GM20431 (cell line): ENCODE measurements around the gene BCAP29.
"Not testable (repeated sequence)": the region's sequence is repeated elsewhere in the genome, so short reads cannot be mapped to it uniquely, and the experiment has no call there.

ENCODE experiments used
- in situ Hi-C: fragments of 300-500 bp; cut with MseI, MboI; formaldehyde crosslinking; loops from one replicate; pipeline ENCODE4 v1.15.0; 2020; ENCODE audit warnings: low sequenced_read_pairs; ENCODE audit not compliant: unreplicated experiment

BCAP29 gene, protein sequence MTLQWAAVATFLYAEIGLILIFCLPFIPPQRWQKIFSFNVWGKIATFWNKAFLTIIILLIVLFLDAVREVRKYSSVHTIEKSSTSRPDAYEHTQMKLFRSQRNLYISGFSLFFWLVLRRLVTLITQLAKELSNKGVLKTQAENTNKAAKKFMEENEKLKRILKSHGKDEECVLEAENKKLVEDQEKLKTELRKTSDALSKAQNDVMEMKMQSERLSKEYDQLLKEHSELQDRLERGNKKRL

DNA sequence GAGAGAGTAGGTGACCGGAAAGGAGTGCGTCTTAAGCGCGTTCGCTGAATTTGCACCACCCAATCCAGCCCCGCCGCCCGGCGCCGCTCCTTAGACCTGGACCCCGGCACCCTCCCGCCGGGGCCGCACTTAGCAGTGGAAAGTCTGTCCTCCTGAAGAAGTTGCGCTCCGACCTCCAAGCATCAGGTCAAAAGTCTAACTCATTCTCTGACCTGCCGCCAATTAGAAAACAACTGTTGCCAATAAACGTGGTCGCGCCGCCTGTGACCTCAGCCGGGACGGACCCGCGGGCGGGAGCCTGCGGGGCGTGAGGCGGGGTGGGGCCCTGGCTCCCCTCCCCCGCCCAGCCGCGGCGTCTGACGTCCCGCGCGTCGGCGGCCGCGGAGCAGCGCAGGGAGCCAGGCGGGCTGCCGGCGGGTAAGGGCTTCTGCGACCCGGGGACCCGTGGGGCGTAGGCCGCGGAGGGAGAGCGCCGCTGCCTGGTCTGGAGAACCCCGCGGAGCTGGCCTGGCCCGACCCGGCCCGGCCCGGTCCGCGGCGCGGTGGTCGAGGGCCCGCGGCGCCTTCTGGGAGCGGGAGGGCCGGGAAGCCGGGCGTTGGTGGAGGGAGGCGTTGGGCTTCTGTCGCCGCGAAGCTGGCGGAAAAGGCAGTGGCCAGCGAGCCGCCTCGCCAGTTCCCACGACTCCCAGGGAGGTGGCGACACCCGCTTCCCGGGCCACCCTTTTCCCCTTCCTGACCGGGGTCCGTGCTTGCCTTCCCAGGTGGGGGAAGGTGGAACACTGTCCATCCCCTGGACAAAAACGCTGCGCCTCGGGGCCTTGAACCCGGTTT lies at the start of gene BCAP29:
TSS of gene BCAP29 (plus strand) at position 362 of the 831 bp plus-strand sequence. CDS start 527 bp downstream, outside the sequence.
- in situ Hi-C loops: no loop called here

DNA sequence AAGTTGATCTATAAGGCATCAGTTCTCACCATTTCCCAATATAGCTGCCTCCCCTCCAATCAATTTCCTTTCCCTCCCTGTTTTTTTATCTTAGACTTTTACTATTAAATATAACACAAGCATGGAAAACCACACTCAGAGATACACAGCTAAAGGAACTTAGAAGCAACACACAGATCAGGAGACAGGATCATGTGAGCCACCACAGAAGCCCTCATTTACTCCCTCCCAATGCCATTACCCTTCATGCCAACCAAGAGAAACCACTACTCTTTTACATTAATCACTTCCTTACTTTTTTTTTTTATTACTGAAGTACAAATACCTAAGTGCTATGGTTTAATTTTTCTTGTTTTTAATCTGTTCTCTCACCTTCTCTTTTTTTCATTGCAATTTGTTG lies 49.3 kb upstream of the BCAP29 start:
- in situ Hi-C loops: no loop called here

DNA sequence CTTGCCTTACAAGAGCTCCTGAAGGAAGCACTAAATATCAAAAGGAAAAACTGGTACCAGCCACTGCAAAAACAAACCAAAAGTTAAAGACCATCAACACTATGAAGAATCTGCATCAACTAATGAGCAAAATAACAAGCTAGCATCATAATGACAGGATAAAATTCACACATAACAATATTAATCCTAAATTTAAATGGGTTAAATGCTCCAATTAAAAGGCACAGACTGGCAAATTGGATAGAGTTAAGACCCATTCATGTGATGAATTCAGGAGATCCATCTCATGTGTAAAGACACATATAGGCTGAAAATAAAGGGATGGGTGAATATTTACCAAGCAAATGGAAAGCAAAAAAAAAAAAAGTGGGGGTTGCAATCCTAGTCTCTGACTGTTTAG lies 45.9 kb upstream of the BCAP29 start:
- in situ Hi-C loops: no loop called here

DNA sequence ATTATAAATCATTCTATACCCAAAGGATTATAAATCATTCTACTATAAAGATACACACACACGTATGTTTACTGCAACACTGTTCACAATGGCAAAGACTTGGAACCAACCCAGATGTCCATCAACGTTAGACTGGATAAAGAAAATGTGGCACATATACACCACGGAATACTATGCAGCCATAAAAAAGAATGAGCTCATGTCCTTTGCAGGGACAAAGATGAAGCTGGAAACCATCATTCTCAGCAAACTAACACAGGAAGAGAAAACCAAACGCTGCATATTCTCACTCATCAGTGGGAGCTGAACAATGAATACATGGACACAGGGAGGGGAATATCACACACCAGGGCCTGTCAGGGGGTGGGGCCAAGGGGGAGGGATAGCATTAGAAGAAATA lies 42.8 kb upstream of the BCAP29 start:
- in situ Hi-C loops: not testable (repeated sequence)

DNA sequence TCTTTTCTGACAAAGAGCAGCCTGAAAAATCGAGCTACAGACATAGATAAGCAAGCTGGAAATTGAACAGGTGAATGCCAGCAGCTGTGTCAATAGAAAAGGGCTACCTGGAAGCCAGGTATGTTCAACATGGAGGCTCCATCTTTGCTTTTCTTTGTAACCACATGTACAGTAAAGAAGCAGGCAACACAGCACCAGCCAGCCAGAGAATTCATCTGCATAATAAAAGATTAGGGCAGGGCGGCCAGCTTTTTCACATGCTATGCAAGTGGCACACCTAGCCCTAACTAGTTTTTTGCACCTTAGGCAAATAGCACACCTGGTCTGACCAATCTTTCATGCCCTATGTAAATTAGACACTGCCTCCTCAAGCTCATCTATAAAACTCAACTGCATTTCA lies 42.0 kb upstream of the BCAP29 start:
- in situ Hi-C loops: no loop called here

DNA sequence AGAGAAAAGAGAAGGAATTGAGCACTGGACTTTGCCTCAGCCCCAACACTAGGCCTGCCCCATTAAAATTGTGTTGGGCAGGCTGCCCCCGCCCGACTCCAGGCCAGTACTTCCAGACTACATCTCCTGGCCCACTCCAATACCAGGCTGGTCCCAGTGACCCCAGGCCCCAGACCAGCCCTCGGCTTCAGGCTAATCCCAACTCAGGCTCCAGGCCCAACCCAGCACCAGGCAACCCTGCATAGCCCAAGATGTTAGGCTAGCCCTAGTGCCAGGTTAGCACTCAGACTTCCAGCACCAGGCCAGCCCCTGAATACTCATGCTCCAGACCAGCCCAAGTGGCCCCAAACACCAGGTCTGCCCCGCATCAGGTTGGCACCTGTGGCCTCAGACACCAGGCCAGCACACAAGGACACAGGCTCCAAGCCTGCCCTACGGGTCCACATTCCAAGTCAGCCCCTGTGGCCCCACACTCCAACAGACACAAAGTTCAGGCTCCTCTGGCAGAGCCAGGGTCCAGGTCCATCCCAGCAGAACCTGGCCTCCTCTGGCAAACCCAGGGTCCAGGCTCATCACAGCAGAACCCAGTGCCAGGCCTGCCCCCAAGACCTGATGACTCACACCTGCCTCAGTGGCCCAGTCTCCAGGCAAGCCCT lies 36.6 kb upstream of the BCAP29 start:
- in situ Hi-C loops: no loop called here

DNA sequence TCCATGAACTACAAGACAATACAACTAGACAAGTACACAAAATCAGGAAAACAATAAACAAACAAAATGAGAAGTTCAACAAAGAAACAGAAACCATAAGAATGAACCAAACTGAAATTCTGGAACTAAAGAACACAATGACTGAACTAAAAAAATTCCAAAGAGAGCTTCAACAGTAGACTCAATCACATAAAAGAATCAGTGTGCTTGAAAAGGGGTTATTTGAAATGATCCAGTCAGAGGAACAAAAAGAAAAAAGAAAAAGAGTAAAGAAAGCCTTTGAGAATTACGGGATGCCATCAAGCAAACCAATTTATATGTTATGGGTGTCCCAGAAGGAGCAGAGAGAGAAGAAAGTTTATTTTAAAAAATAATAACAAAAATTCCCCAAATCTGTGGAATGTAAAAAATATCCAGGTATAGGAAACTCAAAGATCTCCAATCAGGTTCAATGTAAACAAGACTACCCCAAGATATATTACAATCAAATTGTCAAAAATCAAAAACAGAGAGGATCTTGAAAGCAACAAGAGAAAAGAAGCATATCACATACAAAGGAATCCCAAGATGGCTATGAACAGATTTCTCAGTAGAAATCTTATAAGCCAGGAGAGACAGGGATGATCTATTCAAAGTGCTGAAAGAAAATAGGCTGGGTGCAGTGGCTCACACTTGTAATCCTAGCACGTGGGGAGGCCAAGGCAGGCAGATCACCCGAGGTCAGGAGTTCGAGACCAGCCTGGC lies 35.0 kb upstream of the BCAP29 start:
- in situ Hi-C loops: no loop called here

DNA sequence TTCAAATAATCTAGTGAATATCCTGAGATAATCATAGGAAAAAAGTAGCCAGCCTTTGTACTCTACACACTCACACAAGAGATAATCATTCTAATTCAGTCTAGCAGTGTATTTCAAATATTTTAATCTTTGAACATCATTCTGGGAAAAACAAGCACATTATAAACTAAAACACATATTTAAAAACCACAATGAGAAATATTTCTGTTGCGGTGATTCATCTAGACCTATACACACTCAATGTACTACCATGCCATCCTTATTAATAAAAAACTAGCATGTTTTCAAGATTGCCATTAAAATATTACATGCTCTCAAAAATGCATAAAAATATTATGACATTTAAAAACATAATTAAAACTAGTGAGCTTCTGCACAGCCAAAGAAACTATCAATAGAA lies 28.1 kb upstream of the BCAP29 start:
- in situ Hi-C loops: no loop called here

DNA sequence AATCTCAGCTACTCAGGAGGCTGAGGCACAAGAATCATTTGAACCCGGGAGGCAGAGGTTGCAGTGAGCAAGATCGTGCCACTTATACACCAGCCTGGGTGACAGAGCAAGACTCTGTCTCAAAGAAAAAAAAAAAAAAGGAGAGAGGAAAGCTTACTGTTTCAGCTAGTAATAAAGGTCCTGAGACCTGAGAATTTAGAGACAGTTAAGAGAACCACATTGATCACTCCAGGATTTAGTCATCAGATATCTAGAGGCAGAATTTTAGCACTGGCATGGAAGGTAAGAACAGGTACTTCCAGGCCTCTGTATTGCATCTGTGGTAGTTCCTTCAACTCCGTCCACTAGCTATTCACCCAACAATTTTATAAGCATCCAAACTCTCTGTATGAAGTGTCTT lies 24.2 kb upstream of the BCAP29 start:
- in situ Hi-C loops: no loop called here

DNA sequence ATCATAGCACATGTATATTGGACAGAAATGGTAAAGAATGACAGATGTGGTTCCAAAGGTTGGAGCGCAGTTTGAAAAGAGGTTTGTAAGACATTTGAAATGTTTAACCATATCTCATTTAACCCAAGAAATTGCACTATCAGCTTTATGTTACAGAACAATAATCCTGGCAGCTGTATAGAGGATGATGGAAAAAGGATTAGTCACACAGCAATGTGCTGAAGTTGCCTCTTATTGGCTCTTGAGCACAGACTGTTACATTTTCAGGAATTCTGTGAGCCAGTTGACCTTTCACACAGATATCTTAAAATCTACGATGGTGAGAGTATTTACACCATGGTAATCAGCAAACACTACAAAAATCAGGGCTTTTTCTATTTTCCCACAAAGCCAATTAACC lies 20.2 kb upstream of the BCAP29 start:
- in situ Hi-C loops: no loop called here

DNA sequence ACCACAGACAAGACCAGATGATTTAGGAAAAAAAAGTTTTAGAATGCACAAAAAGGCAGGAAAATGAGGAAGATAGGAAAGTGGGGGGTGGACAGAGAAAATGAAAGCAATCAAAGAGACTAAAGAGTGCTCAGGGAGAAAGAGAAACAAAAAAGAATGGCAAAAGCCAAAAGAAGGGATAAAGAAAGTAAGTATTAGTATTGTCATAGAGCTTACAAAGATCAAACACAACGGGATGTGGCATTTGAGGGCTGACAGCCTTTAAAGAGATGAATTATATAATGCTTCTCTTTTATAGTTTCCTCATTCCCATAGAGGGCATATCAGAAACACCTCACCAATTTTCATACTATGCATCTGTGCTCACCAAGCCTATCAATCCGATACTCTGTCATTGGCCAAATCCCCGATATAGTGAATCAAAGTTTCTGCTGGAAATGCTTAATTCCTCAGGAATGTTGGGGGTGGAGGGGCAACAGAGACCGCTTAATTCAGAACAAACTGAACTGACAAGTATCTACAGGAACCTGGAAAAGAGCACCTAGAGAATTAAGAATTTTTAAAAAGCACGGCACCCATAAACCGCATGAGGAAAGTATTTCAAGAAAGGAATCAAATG lies 19.0 kb upstream of the BCAP29 start:
- in situ Hi-C loops: no loop called here

DNA sequence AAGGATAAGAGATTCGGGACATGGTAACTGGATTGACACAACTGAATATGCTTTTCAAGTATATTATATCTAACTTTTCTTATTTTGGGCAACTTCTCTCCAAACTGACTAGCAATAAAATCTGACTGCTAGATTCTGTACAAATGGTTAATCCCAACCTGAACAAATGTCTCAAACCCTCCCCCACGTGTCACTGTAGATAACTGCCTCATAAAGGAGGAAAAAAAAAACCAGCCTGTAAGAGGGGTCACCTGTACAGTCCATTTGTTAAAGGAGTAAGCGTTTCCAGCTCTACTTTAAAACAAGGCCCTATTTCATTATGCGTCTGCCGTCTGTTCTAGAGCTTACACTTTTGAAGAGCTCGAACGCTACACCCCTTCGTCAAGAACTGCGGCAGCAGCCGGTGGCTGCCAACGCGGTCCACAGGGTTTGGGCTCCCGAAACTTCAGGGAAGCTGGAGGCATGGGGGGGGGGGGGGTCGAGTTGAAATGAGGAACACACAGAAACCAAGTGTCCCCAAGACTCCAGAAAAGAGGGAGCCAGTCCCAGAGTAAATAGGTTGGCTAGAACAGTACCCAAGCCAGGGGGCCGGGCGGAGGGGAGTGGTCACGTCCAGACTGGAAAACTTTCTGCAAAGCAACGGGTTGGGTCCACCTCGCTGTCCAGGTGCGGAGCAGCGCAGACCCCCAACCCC lies 16.8 kb upstream of the BCAP29 start:
- in situ Hi-C loops: no loop called here

DNA sequence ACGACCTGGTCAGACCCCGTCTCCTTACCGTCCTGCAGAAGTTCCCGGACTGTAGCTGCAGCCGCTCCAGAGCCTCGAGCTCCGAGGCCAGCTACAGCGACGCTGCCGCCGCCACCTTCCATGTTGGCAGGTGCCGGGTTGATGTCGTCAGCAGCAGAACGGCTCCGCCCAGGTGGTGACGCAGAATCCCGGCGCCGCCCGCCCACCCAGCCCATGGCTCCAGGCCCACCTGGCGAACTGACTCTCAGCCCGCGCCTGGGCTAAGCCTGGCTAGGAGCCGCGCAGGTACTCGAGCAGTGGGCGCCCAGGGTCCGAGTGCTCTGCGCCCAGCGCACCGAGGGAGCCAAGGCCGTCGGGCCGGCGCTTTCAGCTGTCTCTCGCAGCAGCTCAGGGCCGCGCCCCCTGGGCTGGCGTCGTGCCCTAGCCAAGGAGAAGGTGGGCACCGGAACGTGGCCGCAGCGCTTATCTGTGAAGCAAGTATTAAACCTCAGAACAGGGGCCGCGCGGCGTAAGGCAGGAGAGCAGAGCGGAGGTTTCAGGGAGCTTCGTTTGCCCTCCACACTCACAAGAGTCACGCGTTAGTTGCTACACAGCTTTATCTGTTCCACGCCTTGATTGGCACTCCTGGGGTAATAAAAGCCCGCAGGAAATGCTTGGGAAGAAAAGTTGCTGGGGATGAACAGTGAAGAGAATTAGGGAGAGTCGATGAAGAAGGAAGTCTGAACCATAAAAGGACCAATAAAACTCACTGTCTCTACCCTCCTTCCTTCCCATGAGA lies 16.1 kb upstream of the BCAP29 start, which contains the start of the genes COG5 and DUS4L:
TSS of gene COG5 (minus strand) at position 146 of the 778 bp plus-strand sequence. CDS start at position 122, 24 bp downstream.
TSS of gene DUS4L (plus strand) at position 197 of the 778 bp plus-strand sequence. CDS start 3,100 bp downstream, outside the sequence.
- in situ Hi-C loops: no loop called here

DNA sequence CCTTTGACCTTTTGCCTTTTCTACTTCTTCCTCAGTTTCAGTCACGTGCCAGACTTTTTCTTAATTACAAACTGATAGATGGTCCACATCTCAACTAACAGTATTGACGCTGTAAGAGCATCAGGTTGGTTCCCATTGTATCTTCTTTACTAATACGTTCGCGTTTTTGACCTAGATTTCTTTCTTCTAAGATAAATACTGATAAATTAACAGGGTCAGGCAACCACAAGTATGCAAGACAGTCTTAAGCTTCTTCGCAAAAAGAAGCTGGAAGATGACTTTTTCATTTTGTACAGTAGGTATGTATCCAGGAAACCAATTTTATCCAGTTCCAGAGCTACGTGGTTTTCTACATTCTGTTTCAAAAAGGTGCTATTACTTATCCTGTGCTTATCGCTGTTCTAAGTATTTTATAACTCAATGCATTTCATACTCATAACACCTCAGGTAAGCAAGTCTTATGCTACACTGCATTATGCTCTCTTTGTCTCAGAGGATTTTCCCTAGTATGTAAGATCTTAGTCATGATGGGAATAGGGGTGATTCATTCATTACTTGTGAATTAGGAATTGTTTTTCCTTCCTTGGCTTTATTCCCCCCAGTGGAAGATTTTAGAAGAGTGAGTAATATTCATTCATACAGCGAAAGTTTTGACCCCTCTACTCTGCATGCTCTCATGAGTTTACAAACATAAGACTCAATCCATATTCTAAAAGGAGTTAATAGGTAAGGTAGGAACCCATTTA lies 15.3 kb upstream of the BCAP29 start:
- in situ Hi-C loops: no loop called here

DNA sequence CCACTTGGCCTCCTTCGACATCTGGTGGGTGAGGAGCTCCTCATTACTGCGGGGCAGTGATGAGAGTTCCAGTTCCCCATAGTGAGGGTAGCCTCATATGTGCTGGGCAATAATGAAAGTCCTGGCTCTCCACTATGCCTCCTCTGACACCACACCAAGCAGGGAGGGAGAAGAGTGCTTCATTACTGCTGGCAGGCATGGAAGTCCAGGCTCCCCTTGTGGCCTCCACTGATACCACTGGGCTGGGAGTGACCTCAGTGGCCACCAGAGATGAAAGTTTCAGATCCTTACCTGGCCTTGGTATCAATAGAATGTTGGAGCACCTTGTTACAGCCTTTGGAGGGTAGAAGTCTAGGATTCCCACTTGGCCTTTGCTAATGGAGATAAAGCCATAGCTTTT lies 9.7 kb upstream of the BCAP29 start:
- in situ Hi-C loops: no loop called here

DNA sequence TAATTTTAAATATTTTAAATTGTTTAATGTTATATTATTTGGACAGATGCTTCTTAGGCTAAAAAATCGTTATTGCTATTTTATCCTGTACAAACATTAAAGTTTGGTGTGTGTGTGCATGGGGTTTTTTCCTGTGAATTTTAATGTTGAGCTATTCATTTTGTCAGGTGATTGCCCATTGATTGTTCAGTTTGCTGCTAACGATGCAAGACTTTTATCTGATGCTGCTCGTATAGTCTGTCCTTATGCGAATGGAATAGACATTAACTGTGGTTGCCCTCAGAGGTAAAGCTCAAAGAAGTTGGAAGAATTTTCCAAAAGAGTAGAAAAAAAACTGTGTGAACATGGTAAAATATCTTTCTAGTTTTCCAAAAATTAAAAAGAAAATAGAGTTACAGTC lies 6.5 kb upstream of the BCAP29 start:
- in situ Hi-C loops: no loop called here

DNA sequence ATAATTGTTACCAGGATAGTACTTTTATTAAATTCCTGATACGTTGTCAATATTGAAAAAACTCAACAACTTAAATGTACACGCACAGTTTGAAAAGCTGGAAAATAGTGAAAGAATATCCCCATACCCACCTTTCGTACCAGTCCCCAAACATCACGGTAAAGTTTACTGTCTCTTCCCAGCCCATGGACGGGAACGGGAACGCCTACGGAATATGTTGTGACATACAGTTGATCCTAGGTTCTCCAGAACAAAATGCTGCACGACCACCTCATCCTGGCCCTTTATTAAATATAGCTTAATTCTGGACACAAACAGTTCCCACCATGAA lies 527 bp upstream of the BCAP29 start:
- in situ Hi-C loops: no loop called here
